GM23248 (cell line): ENCODE results near the gene PCDH1. TPM values are rescaled to one million over a fixed set of nuclear protein-coding genes. Genes with fewer than 3 reads are reported as not detected.

Experiments
- DNase-seq: peaks from one replicate; pipeline ENCODE4 v3.0.0-alpha.2; 2015
- H2AFZ ChIP-seq: fragments of 200-600 bp; sonication (generic); 2 replicates; pipeline ENCODE4 v1.6.1; 2016; ENCODE audit warnings: antibody characterized with exemption
- H3F3A ChIP-seq: fragments of 200-600 bp; sonication (generic); 2 replicates; pipeline ENCODE4 v1.6.1; 2016; ENCODE audit warnings: mild to moderate bottlenecking, antibody characterized with exemption, mixed run types; ENCODE audit not compliant: insufficient read depth
- H3K27ac ChIP-seq: fragments of 200-600 bp; sonication (generic); 2 replicates; pipeline ENCODE4 v1.5.1; 2016; ENCODE audit warnings: mild to moderate bottlenecking
- H3K27me3 ChIP-seq: fragments of 200-600 bp; sonication (generic); replicated peaks from 2 replicates; pipeline ENCODE4 v1.6.1; 2016; ENCODE audit warnings: mild to moderate bottlenecking; ENCODE audit not compliant: insufficient read depth
- H3K36me3 ChIP-seq: fragments of 200-600 bp; sonication (generic); 2 replicates; pipeline ENCODE4 v1.6.1; 2016; ENCODE audit warnings: low read depth, mild to moderate bottlenecking
- H3K4me1 ChIP-seq: fragments of 200-600 bp; sonication (generic); 2 replicates; pipeline ENCODE4 v1.6.1; 2016; ENCODE audit warnings: mild to moderate bottlenecking; ENCODE audit not compliant: insufficient read depth
- H3K4me2 ChIP-seq: fragments of 200-600 bp; sonication (generic); one replicate; pipeline ENCODE4 v1.6.1; 2016; ENCODE audit warnings: mild to moderate bottlenecking; ENCODE audit not compliant: unreplicated experiment
- H3K4me3 ChIP-seq: fragments of 200-600 bp; sonication (generic); 2 replicates; pipeline ENCODE4 v1.5.1; 2016; ENCODE audit warnings: mild to moderate bottlenecking
- H3K79me2 ChIP-seq: fragments of 200-600 bp; sonication (generic); 2 replicates; pipeline ENCODE4 v1.6.1; 2016; ENCODE audit warnings: mild to moderate bottlenecking; ENCODE audit not compliant: insufficient read depth
- H3K9ac ChIP-seq: fragments of 200-600 bp; sonication (generic); 2 replicates; pipeline ENCODE4 v1.6.1; 2016; ENCODE audit warnings: mild to moderate bottlenecking
- H3K9me2 ChIP-seq: fragments of 200-600 bp; sonication (generic); 2 replicates; pipeline ENCODE4 v1.6.1; 2016; ENCODE audit warnings: mixed run types, mild to moderate bottlenecking, moderate library complexity; ENCODE audit not compliant: insufficient read depth
- H3K9me3 ChIP-seq: fragments of 200-600 bp; sonication (generic); one replicate; pipeline ENCODE4 v1.6.1; 2017; ENCODE audit warnings: low read depth
- H4K20me1 ChIP-seq: fragments of 200-600 bp; sonication (generic); 2 replicates; pipeline ENCODE4 v1.6.0; 2016; ENCODE audit not compliant: insufficient read depth
- EZH2 ChIP-seq: fragments of 200-600 bp; sonication (generic); IDR thresholded peaks from 2 replicates; pipeline ENCODE4 v1.6.1; 2018; ENCODE audit warnings: antibody characterized with exemption, mild to moderate bottlenecking; ENCODE audit not compliant: insufficient read depth, poor library complexity, severe bottlenecking
- EZH2phosphoT487 ChIP-seq: fragments of 200-600 bp; sonication (generic); IDR thresholded peaks from 2 replicates; pipeline ENCODE4 v1.6.1; 2018; ENCODE audit warnings: antibody characterized with exemption, moderate library complexity, mild to moderate bottlenecking, low read depth; ENCODE audit not compliant: insufficient read depth
- WGBS, 2 experiments: methylation state at CpG; one replicate each; pipeline ENCODE4 v1.1.6; 2015 to 2017; ENCODE audit warnings: low lambda C conversion rate in 2 of 2, low coverage in 1 of 2; ENCODE audit errors: missing lambda C conversion rate in 2 of 2; 5-methylcytosine and 5-hydroxymethylcytosine counted together
- in situ Hi-C: fragments of 300-500 bp; cut with MboI; formaldehyde crosslinking; loops from 2 replicates; pipeline ENCODE4 v1.15.0; 2020
- polyA plus RNA-seq: library from polyadenylated mRNA; unstranded; fragments of >200 nt; fragmentation: Nextera tagmentation; extraction: Ambion mirVana; gene quantifications from 2 replicates; pipeline ENCODE4 v1.2.1, GENCODE V29; 2016
- total RNA-seq: library from RNA; depleted of rRNA; stranded (reverse); fragments of >200 nt; shearing (Covaris generic); gene quantifications from 2 replicates; pipeline ENCODE4 v1.2.3, GENCODE V29; 2014

Gene PCDH1
- total and polyA plus RNA-seq, 2 experiments from 2014 or later = 1.6 to 3.5 TPM

- in situ Hi-C loops = loop anchor here (5.0 kb wide), 1 partner anchor 173 kb away; no protein-coding TSS in a partner anchor
These were observed 1.9 kb upstream of the PCDH1 start for GRCh38 chr5:141879941-141880738.

GRCh38 chr5:141879426-141879759, 1.2 kb upstream of the PCDH1 start:
- peaks cover 7% of the 10 kb centered on the region; the same call in 1 of the 2 replicates for H3K4me1 ChIP-seq
- H2AFZ ChIP-seq = no peak overlapping the region
- H3K4me2 ChIP-seq = peak overlapping the region; percentile 88
- TF ChIP-seq EZH2phosphoT487 = no peak
- no peak for TF ChIP-seq EZH2
- H3K79me2 ChIP-seq = no peaks in the 10 kb centered on the region
- H3K27me3 ChIP-seq = peaks cover 80% of the 10 kb centered on the region
- no peaks in the 10 kb centered on the region for H3K9me2 ChIP-seq
- no peaks in the 10 kb centered on the region for H3K9me3 ChIP-seq
- no peaks in the 10 kb centered on the region for H3F3A ChIP-seq
- H3K27ac ChIP-seq = no peak overlapping the region
- 3 to 5% methylated on average over 2 of the region's 2 CpGs for WGBS, 2 experiments
- H3K9ac ChIP-seq = no peak overlapping the region
- no peaks in the 10 kb centered on the region for H4K20me1 ChIP-seq
- no peak overlapping the region for H3K4me3 ChIP-seq
- DNase-seq = no peak
- in situ Hi-C loops = no loop called here
- no peaks in the 10 kb centered on the region for H3K36me3 ChIP-seq

More at GRCh38 chr5:141879941-141880738, 1.9 kb upstream of the PCDH1 start:
- no peak overlapping the region for H2AFZ ChIP-seq
- H3K79me2 ChIP-seq = no peaks in the 10 kb centered on the region
- no peaks in the 10 kb centered on the region for H4K20me1 ChIP-seq
- peaks cover 80% of the 10 kb centered on the region for H3K27me3 ChIP-seq
- no peak overlapping the region for H3K4me3 ChIP-seq
- TF ChIP-seq EZH2phosphoT487 (no peak), EZH2 (no peak)
- WGBS, 2 experiments = 37 to 38% methylated on average over 7 of the region's 7 CpGs
- no peaks in the 10 kb centered on the region for H3F3A ChIP-seq
- no peak for DNase-seq
- no peaks in the 10 kb centered on the region for H3K9me3 ChIP-seq
- H3K9me2 ChIP-seq = no peaks in the 10 kb centered on the region
- peaks cover 7% of the 10 kb centered on the region; the same call in 1 of the 2 replicates for H3K4me1 ChIP-seq
- H3K4me2 ChIP-seq = no peak overlapping the region
- H3K27ac ChIP-seq = no peak overlapping the region
- no peak overlapping the region for H3K9ac ChIP-seq
- H3K36me3 ChIP-seq = no peaks in the 10 kb centered on the region

- no peaks in the 10 kb centered on the region for H3K79me2 ChIP-seq
- no peaks in the 10 kb centered on the region for H3K9me2 ChIP-seq
- H2AFZ ChIP-seq = no peak overlapping the region
- peak; percentile 86 for DNase-seq
- peaks cover 7% of the 10 kb centered on the region; the same call in 1 of the 2 replicates for H3K4me1 ChIP-seq
- no peak for TF ChIP-seq EZH2phosphoT487
- no peak for TF ChIP-seq EZH2
- no peaks in the 10 kb centered on the region for H3F3A ChIP-seq
- H3K36me3 ChIP-seq = no peaks in the 10 kb centered on the region
- no peaks in the 10 kb centered on the region for H4K20me1 ChIP-seq
- peak overlapping the region; percentile 61 for H3K4me3 ChIP-seq
- H3K27me3 ChIP-seq = peaks cover 78% of the 10 kb centered on the region
- 1 to 2% methylated on average over 34 to 40 of the region's 40 CpGs for WGBS, 2 experiments
- H3K27ac ChIP-seq = no peak overlapping the region
- no peak overlapping the region for H3K9ac ChIP-seq
- no peaks in the 10 kb centered on the region for H3K9me3 ChIP-seq
- peak overlapping the region; percentile 88 for H3K4me2 ChIP-seq
- in situ Hi-C loops = no loop called here
These were observed 658 bp upstream of the PCDH1 start for GRCh38 chr5:141878711-141879425.

- WGBS, 2 experiments = 2 to 3% methylated on average over 34 to 54 of the region's 55 CpGs
- peaks cover 66% of the 10 kb centered on the region for H3K27me3 ChIP-seq
- H3F3A ChIP-seq = no peaks in the 10 kb centered on the region
- H2AFZ ChIP-seq = peak overlapping the region; percentile 69; the same call in 1 of the 2 replicates
- H3K9me2 ChIP-seq = no peaks in the 10 kb centered on the region
- DNase-seq = peak; percentile 38
- H4K20me1 ChIP-seq = no peaks in the 10 kb centered on the region
- H3K27ac ChIP-seq = no peak overlapping the region
- in situ Hi-C loops = no loop called here
- H3K4me3 ChIP-seq = peak overlapping the region; percentile 73
- H3K9me3 ChIP-seq = no peaks in the 10 kb centered on the region
- no peaks in the 10 kb centered on the region for H3K36me3 ChIP-seq
- H3K4me1 ChIP-seq = peaks cover 7% of the 10 kb centered on the region; the same call in 1 of the 2 replicates
- peak overlapping the region; percentile 86 for H3K4me2 ChIP-seq
- H3K79me2 ChIP-seq = no peaks in the 10 kb centered on the region
- TF ChIP-seq EZH2phosphoT487 (peak; percentile 27; the same call in 1 of the 2 replicates), EZH2 (peak; percentile 96)
- H3K9ac ChIP-seq = peak overlapping the region; percentile 60
These were observed 639 bp downstream of the PCDH1 start for GRCh38 chr5:141877356-141878185.
